Ecto neural progenitor cell (in vitro differentiated cells): ENCODE measurements around the gene EMC10.

Experiments used
- DNase-seq: peaks from one replicate; pipeline ENCODE4 v3.0.0-alpha.2; 2018; ENCODE audit warnings: low spot score

The EMC10 gene

DNA sequence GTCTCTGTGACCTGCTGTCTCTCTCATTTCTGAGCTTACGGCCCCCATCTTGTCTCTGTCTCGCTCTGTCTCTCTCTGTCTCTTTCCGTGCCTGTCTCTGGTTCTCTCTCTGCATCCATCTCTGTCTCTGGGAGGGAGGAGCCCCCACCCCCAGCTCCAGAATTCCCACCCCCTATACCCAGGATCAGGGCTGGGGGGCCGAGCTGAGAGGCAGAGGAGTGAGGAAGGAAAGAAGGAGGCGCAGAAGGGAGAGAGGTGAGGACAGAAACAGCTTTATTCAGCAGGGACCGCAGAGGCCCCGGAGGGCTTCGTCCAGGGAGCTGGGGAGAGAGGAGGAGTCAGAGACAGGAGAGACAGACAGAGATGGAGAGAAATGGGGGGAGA lies 20.7 kb downstream of the EMC10 start:
- no peak for DNase-seq

DNA sequence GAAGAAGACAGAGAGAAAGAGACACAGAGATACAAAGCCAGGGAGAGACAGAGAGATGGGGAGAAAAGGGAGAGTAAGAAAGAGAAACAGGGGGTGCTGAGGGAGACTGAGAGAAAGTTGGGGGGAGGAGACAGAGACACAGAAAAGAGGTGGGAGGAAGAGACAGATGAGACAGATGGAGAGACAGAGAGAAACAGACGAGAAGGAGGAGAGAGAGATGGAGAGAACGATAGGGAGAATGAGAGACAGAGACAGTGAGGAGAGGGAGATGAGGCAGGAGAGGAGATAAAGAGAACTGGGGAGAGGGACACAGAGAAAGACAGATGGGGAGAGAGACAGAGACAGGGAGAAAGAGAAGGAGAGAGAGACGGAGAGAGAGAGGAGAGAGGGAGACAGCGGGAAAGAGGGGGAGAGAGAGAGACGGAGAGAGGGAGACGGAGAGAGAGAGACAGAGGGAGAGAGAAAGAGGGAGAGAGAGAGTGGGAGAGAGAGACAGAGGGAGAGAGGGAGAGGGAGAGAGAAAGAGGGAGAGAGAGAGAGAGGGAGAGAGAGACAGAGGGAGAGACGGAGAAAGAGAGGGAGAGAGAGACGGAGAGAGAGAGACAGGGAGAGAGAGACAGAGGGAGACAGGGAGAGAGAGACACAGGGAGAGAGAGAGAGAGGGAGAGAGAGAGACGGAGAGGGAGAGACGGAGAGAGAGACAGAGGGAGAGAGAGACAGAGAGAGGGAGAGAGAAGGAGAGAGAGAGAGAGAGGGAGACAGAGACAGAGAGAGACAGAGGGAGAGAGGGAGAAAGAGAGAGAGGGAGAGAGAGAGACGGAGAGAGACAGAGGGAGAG lies 22.1 kb downstream of the EMC10 start:
- no peak for DNase-seq

DNA sequence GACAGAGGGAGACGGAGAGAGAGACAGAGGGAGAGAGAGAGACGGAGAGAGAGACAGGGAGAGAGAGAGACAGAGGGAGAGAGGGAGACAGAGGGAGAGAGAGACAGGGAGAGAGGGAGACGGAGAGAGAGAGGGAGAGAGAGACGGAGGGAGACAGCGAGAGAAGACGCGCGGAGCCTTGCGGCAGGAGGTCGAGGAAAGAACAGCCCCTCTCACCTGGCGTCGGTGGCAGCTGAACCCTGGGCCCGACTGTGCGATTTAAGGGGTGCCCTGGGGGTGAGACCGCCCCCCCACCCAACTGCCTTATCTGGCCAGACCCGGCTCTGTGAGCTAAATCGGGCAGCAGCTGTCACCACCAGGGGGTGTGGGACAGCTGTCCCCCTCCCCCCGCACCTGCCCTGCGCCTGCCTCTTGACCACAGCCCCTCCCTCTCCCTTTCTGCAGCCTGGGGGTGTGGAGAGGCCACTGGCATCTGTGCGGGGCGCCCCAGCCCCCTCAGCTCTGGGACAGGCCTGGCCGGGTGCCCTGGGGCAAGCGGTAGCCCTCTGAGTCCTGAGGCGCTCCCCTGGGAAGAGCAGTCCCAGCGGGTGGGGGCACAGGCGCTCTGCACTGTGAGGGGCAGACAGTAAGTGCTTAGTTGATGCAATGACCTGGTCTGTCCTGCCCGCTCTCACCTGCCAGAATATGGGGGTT lies 23.9 kb downstream of the EMC10 start:
- peak; percentile 64 for DNase-seq

DNA sequence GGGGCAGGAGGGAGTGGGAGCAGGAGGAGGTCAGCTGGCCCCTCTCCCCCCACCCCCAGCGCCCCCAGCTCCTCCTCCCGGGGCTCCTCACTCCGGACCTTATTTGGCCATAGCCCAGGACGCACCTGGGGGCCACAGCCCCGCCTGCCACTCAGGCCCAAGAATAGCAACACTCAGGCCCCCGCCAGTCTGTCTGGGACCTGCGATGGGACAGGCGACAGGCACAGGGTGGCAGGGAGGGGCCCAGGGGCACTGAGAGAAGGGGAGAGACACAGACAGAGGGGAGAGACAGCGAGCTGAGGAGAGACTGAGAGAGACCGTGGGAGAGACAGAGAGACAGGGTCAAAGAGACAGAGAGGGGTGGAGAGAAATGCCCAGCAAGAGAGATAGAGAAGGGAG lies 24.4 kb downstream of the EMC10 start:
- no peak for DNase-seq

DNA sequence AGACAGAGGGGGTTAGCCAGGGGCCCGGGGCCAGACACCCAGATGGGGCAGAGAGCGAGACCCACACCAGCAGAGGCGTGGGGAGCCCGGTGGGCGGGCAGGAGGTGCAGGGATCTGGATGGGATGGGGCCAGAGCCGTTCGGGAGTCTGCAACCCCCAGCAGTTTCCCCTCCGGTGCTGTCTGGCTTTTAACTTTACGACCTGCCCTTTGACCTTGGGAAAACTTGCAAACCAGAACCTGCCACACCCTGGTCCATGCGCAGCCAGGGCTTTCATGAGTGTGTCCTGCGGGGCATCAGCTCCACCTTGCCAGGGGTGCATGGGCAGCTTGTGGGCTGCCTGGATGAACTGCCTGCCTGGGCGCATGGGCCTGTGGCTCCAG lies 24.9 kb downstream of the EMC10 start:
- DNase-seq = no peak

DNA sequence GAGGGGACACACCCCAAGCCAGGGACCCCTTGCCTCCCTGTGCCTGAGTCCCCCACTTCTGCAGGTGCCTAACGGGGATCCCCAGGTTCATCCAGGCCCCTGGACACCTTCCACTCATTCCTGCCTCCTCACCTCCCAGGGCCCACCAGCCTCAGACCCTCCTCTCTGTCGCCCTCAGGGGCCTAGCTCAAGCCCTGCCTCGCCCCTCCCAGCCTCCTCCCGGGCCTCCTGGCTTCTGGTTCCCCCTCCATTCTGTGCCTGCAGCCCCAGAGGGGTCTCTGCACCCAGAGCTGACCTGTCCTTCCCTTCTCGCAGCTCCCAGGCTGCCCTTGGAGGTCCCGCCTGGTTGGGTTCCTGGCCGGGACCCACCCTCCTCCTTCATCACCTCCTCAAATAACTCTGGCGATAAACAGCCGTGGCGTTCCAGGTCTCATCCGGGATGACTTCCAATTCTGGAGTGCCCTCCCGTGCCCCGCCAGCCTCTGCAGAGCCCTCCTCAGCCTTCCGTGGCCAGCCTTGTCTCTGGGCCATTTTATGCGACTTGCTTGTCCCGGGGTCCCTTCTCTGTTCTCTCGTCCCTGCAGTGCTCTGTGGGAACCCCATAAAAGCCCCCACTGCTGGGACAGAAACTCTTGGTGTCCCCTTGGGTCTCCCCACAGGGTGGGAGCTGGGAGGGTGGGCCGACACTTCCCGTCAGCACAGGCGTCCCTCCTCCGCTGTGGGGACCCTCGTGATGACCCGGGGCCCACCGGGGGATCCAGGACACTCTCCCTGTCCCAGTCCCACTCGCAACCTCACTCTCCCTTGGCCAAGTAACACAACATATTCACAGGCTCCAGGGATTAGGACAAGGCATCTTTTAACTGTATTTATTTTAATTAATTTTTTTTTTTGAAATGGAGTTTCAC lies 25.5 kb downstream of the EMC10 start:
- no peak for DNase-seq

DNA sequence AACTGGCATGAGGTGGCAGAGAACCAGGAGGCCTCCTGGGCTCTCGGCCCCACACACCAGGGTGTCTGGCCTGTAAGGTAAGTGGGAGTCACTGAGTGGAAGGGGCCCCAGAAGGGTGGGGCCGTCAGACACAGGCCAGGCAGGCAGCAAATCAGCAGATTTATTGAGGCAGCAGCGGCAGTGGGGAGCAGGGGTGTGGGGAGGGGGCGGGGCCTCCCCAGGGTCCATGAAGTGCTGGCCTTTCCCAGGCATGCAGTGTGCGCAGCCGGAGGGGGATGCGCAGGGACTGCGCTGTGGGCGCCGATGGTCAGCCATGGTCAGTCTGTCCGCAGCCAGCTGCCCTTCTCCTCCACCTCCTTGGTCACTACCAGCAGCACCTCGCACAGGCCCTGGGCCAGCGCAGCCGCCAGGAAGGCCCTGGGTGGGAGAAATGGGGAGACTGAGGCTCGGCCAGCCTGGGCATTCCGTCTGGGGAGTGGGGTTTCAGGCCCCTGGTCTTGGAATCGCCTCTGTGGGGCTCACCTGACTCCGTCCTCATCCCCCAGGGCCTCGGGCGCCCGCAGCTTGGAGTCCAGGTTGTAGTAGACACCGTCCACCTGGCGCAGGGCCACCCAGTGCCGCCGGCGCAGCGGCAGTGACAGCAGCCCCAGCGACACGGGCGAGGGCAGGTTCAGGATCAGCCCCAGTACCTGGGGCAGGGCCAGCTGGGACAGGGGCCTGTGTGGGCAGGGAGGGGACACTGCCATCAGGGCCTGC lies 29.7 kb downstream of the EMC10 start:
- no peak for DNase-seq

DNA sequence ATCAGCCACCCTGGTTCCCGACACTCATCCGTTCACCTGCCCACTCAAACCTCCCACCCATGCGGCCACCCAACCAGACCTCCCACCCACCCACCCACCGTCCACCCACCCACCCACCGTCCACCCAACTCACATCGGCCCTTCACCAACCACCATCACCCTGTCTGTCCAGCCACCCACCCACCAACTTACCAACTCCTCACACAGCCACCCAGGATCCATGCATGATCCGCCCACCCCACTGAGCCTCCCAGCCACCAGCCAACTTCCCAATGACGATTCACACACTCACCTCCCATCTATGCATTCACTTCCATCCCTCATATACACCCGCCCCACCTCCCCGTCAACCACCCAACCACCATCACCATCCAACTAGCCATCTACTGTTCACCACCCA lies 30.4 kb downstream of the EMC10 start:
- DNase-seq = no peak

DNA sequence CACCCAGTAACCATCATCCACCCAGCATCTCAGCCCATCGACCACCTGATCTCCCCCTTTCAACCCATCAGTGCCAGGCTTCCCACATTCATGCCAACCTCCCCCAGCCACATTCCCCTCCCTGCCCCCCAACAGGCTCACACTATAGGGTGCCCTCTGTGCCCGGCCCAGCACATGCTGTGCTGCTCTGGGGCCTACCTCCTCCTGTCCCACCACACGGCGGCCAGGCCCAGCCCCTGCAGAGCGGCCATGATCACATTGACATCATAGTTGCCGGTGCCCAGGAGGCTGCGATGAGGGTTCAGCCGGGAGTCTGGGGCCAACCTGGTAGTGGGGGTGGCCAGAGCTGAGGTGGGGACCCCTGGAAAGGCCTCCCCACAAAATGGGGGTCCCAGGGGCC lies 31.1 kb downstream of the EMC10 start:
- DNase-seq = no peak

DNA sequence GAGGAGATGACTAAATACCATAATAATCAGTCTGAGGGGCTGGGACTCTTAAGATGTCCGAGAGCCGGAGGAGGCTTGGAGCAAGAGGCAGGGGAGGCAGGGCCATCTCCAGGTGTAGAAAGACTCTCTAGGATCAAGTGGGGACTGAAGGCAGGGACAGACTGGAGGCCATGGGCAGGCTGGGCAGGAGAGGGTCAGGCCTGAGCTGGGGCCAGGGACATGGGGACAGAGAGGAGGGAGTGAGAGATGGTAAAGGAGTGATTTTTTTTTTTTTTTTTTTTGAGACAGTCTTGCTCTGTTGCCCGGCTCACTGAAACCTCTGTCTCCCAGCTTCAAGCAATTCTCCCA lies 32.5 kb downstream of the EMC10 start:
- DNase-seq = no peak

DNA sequence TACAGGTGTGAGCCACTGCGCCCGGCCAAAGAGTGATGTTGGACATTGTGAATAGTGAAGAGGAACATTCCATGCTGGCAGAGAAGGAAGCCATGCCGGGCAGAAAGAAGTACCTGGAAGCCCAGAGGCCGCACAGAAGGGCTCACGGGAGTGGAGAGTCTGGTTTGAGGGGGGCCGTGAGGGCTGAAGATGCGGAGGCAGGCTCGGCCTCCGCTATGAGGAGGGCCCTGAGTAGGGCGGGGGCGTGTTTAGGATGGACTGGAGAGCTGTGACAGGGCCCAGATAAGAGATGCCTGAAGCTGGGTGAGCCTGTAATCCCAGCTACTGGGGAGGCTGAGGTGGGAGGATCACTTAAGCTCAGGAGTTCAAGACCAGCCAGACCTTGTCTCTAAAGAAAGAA lies 33.1 kb downstream of the EMC10 start:
- no peak for DNase-seq

DNA sequence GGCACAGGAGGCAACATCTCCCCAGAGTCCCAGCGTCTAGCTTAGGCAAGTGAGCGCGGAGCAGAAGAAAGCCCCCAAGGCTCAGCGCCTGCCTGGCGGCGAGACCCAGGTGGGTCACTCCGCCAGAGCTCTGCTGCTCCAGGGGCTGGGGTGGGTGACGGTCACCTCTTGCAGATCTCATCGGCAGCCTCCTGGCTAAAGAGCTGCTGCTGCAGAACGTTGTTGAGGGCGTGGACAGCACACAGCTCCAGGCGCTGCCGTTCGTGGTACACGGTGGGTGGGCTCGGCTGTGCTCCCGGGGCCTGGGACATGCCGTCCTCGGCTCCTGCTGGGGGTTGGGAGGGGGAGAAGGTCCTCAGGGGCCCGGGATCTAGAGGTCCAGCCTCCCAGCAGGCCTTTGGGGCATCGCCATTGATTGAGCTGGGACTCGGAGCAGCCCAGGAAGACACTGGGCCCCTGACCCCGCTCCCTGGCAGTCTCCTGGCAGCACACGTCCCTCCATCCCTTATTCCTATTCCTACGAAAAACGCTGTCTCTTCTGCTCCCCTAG lies 33.9 kb downstream of the EMC10 start:
- peak; percentile 71 for DNase-seq

DNA sequence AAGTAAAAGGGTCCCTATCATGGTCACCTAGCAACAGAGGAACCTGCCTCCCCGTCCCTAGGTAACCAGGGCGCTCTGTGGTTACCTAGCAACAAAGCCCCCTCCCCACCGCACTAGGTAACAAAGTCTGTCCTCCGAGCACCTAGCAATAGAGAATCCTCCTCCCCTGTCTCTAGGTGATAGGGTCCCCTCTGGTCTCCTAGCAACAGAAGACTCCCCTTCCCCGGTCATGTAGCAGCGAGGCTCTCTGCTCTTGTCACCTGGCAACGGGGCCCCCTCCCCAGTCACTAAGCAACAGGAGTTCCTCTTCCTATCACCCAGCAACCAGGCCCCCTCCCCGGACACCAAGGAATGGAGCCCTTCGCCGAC lies 34.4 kb downstream of the EMC10 start:
- no peak for DNase-seq

DNA sequence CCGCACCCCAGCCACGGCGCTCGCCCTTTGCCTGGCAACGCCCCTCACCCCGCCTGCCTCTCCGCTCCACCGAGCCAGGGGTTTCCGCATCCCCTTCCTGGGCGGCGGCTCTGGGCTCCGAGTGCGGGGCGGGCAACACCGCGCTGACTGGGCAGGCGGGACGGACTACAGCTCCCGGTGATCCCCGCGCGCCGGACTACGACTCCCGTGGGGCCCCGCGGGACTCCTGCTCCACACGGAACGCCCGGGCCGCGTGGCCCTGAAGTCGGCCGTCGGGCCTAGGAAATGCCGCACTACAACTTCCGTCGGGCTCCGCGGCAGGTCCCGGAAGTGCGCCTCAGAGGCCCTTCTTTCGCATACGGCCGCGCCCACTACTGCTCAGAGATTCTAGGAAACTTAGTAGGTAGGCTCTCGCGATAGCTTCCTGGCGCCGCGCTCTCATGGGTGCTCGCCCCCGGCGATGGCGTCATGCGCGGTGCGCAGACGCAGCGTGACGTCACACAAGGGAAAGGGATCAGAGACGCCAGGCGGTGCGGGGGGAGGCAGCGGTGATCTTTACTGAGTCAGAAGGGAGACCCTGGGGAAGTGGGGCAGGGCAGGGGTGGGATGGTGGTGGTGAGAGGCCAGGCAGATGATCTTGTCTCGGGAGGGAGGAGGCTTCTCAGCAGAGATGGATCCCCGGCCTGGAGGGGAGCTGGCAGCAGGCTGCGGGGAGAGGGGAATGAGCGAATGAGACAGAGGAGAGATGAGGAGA lies 34.9 kb downstream of the EMC10 start, which contains the start of gene JOSD2:
TSS of gene JOSD2 (minus strand) at position 123 of the 754 bp plus-strand sequence. CDS start 760 bp downstream, outside the sequence.
- DNase-seq = peak; percentile 98

DNA sequence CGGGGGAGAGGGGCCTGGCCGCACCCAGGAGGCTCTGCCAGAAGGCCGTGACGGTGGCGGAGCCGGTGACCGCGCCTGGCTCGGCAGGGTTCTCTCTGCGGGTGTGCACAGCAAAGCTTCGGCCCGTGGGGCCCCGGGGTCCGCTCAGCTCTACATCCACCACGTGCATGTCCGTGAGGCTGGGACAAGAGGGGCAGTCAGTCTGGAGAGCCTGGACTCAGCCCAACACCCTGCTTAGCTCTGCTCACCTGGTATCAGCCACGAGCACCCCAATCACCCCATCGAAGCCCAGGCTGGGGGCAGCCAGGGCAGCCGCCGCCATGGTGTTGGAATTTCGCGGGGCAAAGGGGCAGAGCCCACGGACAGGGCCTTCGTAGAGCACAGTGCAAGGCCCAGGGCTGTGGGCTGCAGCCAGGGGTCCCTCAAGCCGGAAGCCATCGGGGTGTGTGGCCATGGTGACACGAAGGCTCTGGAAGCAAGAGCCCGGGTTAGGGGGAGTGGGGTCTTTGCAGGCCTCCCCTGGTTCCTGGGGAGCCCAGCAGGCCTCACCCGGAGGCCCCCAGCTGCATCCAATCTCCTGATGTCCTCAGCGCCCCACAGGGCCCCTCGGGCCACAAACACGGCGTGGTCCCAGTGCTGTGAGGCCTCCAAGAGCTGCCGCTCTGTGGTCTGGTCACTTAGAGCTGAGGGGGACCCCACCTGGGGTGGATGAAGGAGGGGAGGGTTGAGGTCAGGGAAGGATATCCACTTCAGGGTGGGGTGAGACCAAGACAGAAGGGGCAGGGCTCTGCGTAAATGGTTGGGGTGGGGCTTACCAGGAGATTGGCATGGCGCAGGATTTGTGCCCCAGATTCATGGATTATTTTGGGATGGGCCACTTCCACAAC lies 36.0 kb downstream of the EMC10 start:
- DNase-seq = no peak

DNA sequence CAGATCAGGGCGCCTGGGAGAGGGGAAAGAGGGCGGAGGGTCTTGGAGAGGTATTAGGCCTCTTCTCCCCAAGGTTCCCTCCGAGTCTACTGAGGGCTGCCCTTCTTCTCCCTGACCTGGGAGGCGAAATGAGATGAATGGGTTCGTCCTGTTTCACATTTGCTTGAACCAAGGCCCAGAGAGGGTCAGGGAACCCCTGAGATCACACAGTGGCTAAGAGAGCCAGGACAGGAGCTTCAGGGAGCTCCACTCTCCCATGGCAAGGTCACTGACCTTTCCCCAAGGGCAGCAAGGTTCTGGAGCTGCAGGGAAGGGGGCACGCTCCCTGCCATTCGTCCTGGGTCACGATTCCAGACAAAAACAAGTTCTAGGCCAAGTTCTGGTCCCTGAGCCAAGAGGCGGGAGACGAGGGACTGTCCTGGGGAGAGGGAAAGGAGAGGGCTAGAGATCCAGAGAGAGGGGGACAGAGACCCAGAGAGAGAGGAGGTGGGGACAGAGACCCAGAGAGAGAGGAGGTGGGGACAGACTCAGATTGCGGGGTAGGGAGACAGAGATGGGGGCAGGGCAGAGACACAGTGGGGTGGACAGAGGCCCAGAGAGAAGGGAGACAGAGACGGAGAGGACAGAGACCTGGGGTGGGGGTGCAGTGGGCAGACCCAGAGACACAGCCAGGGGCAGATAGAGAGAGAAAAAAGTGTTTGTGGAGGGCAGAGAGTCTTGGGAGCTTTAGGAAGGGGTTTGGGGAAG lies 36.9 kb downstream of the EMC10 start:
- DNase-seq = no peak

DNA sequence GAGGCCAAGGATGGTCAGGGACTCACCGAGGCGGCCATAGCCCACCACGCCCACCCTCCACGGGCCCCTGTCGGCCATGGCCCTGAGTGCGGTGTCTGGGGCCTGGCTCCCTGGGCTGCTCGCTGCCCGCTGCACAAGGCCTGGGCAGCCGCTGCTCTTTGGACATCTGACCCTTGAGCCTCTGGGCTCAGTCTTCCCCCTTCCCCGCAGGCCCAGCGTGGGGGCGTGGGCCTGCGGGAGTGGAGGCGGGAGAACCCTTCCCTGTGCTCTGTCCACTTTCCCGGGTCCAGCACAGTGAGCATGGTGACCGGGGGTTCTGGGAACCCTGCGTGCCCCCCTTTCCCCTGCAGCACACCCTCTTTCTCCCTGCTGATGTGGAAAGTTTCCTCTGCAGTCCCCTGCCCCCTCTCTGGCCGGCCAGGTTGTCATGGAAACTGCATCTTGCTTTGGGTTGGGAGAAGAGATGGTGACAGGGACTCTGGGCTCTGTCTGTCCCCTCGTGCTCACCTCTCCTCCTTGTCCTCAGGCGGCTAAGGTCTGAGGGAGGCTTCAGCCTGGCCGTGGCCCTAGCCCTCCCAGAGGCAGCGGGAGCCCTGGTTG lies 37.5 kb downstream of the EMC10 start, which contains the start of gene ASPDH:
TSS of gene ASPDH (minus strand) at position 168 of the 600 bp plus-strand sequence. CDS start at position 78, 90 bp downstream.
- DNase-seq = no peak

DNA sequence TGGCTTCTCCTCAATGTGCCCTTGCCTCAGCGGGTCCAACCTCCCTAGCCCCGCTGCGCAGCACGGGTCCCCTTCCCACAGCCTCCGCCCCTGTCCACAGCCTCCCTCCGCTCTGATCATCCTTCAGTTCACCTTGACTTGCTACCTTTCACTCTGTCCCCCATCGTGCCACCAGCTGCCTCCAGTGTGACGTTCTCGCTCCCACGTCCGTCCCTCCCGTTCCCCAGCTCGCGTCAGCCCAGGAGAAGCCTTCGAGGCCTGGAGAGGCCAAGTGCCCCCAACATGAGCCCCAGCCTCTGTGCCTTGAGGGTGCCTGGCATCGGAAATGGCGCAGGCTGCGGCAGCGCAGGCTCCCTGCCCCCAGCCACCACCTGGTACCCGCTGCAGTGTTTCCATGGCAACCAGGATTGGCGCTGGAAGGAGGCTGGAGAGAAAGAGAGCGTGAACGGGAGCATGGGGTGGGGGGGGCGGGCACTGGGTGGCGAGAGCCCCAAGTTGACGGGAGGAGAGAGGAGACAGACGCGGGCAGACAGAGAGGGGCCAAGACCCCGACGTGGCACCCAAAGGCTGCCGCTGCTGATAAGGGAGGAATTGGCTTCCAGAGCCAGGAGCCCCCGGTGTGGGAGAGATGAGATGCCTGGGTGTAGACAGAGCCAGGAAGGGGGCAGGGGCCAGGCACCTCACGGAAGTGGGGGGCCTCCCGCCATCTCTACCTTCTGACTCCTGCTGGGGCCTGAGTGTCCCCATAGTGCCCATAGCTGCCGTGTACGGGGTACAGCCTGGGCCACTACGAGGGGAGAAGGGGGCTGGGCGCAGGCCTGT lies 38.2 kb downstream of the EMC10 start:
- no peak for DNase-seq
